ENCODE measurements around the gene BTBD18. TPM values are rescaled to one million over a fixed set of nuclear protein-coding genes. Genes with fewer than 3 reads are reported as not detected.
A peak's percentile ranks its signal among the peaks of the same experiment; 100 is the strongest.

Gene BTBD18
- total RNA-seq, 1 donor from 2014 or later, result not detected

- no peaks in the 10 kb centered on the region for H3K36me3 ChIP-seq
- peaks cover 72% of the 10 kb centered on the region for H3K4me1 ChIP-seq
- no peaks in the 10 kb centered on the region for H3K9me3 ChIP-seq (replicated peaks)
- no peak for DNase-seq
- H3K4me3 ChIP-seq, result peak overlapping the region; percentile 80
- TF ChIP-seq CTCF (IDR thresholded peaks at IDR 0.05; ENCODE audit: borderline replicate concordance), result no peak
- peak overlapping the region; percentile 94 for H3K27ac ChIP-seq (replicated peaks)
- H3K27me3 ChIP-seq (ENCODE audit: low read depth), result no peaks in the 10 kb centered on the region
- intact Hi-C loops (cut with micrococcal nuclease), result loop anchor here (5.0 kb wide), 1 partner anchor 32 kb away; no protein-coding TSS in a partner anchor
Measured at GRCh38 chr11:57764972-57765371, 13.4 kb upstream of the BTBD18 start.

DNA sequence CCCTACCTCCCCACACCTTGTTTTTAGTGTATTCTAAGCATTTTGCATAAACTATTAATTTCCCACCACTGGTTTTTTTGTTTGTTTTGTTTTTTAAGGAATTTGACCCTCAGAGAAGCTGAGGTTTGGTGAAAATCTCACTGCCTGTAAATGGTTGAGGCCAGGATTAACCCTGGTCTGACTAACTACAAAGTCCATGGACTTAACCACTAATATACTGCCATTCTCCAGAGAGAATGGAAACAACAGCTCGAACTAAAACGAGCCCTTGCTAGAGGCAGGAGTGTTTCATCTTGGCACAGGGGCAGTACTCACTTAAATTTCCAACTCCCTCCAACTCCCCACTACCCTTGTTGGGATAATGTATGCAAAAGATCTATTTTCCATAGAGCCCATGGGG, 12.9 kb upstream of the BTBD18 start:
- Histone ChIP-seq H3K4me1 (peaks cover 68% of the 10 kb centered on the region), H3K27ac (replicated peaks) (peak overlapping the region; percentile 94), H3K36me3 (no peaks in the 10 kb centered on the region), H3K27me3 (ENCODE audit: low read depth) (no peaks in the 10 kb centered on the region), H3K9me3 (replicated peaks) (no peaks in the 10 kb centered on the region), H3K4me3 (peak overlapping the region; percentile 80)
- no peak for TF ChIP-seq CTCF (IDR thresholded peaks at IDR 0.05; ENCODE audit: borderline replicate concordance)
- no peak for DNase-seq
- intact Hi-C loops (cut with micrococcal nuclease), result loop anchor here (5.0 kb wide), 1 partner anchor 33 kb away; no protein-coding TSS in a partner anchor

DNA sequence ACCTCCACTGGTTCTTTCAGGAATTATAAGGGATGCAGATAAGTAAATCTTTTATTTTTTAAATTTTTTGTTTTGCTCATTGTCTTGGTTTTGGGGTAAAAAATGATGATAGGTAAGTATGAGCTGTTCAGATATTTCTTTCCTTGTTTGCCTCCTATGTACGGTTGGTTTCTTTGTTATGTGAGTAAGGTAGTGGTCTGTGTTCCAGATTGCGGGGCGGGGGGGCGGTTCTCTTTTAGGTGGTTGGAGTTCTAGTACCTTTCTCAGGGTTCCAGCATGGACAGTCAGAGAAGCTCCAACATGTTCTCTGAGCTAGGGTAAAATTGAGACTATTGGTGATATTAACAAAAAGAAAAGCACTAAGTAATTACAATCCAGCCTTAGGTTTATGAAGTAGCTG, 12.4 kb upstream of the BTBD18 start:
- intact Hi-C loops (cut with micrococcal nuclease), result loop anchor here (5.0 kb wide), 1 partner anchor 33 kb away; no protein-coding TSS in a partner anchor

GRCh38 chr11:57763568-57763967, 11.9 kb upstream of the BTBD18 start:
- peak overlapping the region; percentile 80 for H3K4me3 ChIP-seq
- intact Hi-C loops (cut with micrococcal nuclease), result loop anchor here (5.0 kb wide), 1 partner anchor 34 kb away; no protein-coding TSS in a partner anchor
- H3K36me3 ChIP-seq, result no peaks in the 10 kb centered on the region
- H3K9me3 ChIP-seq (replicated peaks), result no peaks in the 10 kb centered on the region
- peak overlapping the region; percentile 94 for H3K27ac ChIP-seq (replicated peaks)
- no peaks in the 10 kb centered on the region for H3K27me3 ChIP-seq (ENCODE audit: low read depth)
- DNase-seq, result no peak
- H3K4me1 ChIP-seq, result peaks cover 58% of the 10 kb centered on the region
- TF ChIP-seq CTCF (IDR thresholded peaks at IDR 0.05; ENCODE audit: borderline replicate concordance), result peak; percentile 52

More for the DNA sequence above, 12.4 kb upstream of the BTBD18 start:
- no peak for DNase-seq
- Histone ChIP-seq H3K27me3 (ENCODE audit: low read depth) (no peaks in the 10 kb centered on the region), H3K27ac (replicated peaks) (peak overlapping the region; percentile 94), H3K4me1 (peaks cover 63% of the 10 kb centered on the region), H3K4me3 (peak overlapping the region; percentile 80), H3K9me3 (replicated peaks) (no peaks in the 10 kb centered on the region), H3K36me3 (no peaks in the 10 kb centered on the region)
- TF ChIP-seq CTCF (IDR thresholded peaks at IDR 0.05; ENCODE audit: borderline replicate concordance), result no peak

DNA sequence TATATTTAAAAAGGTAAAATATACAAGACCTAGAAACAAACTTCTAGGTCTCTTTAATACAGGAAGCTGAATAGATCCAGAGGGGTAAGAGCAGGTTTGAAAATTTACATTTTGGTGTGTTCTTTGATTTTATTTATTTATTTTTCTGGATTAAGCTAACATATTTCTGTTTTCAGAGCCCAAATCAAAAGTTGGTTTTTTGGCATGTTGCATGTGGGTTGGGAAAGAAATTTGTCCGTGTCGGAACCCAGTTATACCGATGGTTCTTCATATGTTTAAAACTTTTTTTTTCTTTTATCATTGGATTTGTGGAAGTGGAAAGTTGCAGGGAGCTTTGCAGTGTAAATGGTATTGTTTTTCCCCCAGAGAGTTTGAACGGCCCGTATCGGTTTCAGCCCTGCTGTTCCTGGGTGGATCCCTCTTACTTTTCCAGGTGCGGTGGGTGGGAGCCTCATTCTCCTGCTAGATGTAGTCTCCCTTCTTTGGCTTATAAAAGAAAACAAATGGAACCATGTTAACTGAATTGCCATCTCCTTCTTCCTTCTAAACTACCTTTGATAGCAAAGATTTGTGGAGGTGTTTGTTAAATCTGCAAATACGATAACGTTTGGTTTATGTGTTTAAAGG, 10.7 kb upstream of the BTBD18 start:
- intact Hi-C loops (cut with micrococcal nuclease), result loop anchor here (5.0 kb wide), 1 partner anchor 35 kb away; no protein-coding TSS in a partner anchor
- Histone ChIP-seq H3K9me3 (replicated peaks) (no peaks in the 10 kb centered on the region), H3K4me1 (peaks cover 46% of the 10 kb centered on the region), H3K27ac (replicated peaks) (peak overlapping the region; percentile 94), H3K4me3 (peak overlapping the region; percentile 80), H3K36me3 (no peaks in the 10 kb centered on the region), H3K27me3 (ENCODE audit: low read depth) (no peaks in the 10 kb centered on the region)
- no peak for DNase-seq
- no peak for TF ChIP-seq CTCF (IDR thresholded peaks at IDR 0.05; ENCODE audit: borderline replicate concordance)

All from left ventricle myocardium inferior (tissue), 1 donor.